Mucosa of rectum (tissue), 2 donors: Measurements from ENCODE around the gene TEX2.

Source experiments
- H3K27ac ChIP-seq, 2 donors: one replicate each; pipeline ENCODE4 v1.7.0; 2013; ENCODE audit warnings: inconsistent platforms in 2 of 2, low read depth in 2 of 2, low read length in 2 of 2
- H3K27me3 ChIP-seq, 2 donors: one replicate each; pipeline ENCODE4 v1.7.0; 2013; ENCODE audit warnings: low read length in 2 of 2; ENCODE audit not compliant: control insufficient read depth in 2 of 2, insufficient read depth in 2 of 2
- H3K36me3 ChIP-seq, 2 donors: one replicate each; pipeline ENCODE4 v1.7.0; 2013; ENCODE audit warnings: low read length in 2 of 2; ENCODE audit not compliant: control insufficient read depth in 2 of 2, insufficient read depth in 2 of 2
- H3K4me1 ChIP-seq, 2 donors: one replicate each; pipeline ENCODE4 v1.7.0; 2013; ENCODE audit warnings: low read length in 2 of 2, mild to moderate bottlenecking in 1 of 2; ENCODE audit not compliant: control insufficient read depth in 2 of 2, insufficient read depth in 2 of 2
- H3K4me3 ChIP-seq, 2 donors: one replicate each; pipeline ENCODE4 v1.7.0; 2013; ENCODE audit warnings: low read length in 2 of 2
- H3K9ac ChIP-seq, 2 donors: one replicate each; pipeline ENCODE4 v1.7.0; 2013; ENCODE audit warnings: low read length in 2 of 2, low read depth in 1 of 2, mild to moderate bottlenecking in 1 of 2
- H3K9me3 ChIP-seq, 2 donors: one replicate each; pipeline ENCODE4 v1.7.0; 2013; ENCODE audit warnings: low read length in 2 of 2; ENCODE audit not compliant: control insufficient read depth in 2 of 2
- donor health status: healthy.
- donor health status: Normal muscosa, but diverticular disease.

The TEX2 gene

DNA sequence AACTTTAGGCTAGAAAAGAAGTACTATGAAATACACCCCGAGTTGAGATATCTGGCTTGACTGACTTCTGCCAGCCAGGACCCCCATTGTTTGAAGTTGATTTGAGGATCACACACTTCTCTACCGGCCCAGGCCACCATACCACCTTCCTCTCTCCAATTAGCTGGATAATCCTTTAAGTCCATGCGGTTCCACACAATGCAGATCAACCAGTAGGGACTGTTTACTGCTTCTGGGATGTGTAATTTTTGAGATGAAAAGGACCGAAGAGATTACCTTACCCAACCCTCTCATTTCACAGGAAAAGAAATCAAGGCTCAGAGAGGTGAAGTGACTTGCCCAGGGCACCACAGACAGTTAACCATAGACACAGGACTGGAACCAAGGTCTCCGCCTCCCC is 153.7 kb downstream of the TEX2 start:
- Histone ChIP-seq H3K4me1 (peaks cover 12 to 15% of the 10 kb centered on the region in 2 donors), H3K9me3 (no peaks in the 10 kb centered on the region), H3K4me3 (no peak overlapping the region), H3K36me3 (no peaks in the 10 kb centered on the region), H3K9ac (no peak overlapping the region), H3K27me3 (no peaks in the 10 kb centered on the region), H3K27ac (no peak overlapping the region)

- Histone ChIP-seq H3K4me1 (peaks cover 12 to 19% of the 10 kb centered on the region in 2 donors), H3K27me3 (no peaks in the 10 kb centered on the region), H3K4me3 (no peak overlapping the region), H3K36me3 (no peaks in the 10 kb centered on the region), H3K9me3 (no peaks in the 10 kb centered on the region), H3K27ac (no peak overlapping the region), H3K9ac (no peak overlapping the region)
Observed at GRCh38 chr17:64107500-64108236, 155.4 kb downstream of the TEX2 start.

- Histone ChIP-seq H3K4me1 (peaks cover 12 to 19% of the 10 kb centered on the region in 2 donors), H3K27me3 (no peaks in the 10 kb centered on the region), H3K9me3 (no peaks in the 10 kb centered on the region), H3K9ac (no peak overlapping the region), H3K27ac (no peak overlapping the region), H3K4me3 (no peak overlapping the region), H3K36me3 (no peaks in the 10 kb centered on the region)
Observed at GRCh38 chr17:64106918-64107317, 156.1 kb downstream of the TEX2 start.

DNA sequence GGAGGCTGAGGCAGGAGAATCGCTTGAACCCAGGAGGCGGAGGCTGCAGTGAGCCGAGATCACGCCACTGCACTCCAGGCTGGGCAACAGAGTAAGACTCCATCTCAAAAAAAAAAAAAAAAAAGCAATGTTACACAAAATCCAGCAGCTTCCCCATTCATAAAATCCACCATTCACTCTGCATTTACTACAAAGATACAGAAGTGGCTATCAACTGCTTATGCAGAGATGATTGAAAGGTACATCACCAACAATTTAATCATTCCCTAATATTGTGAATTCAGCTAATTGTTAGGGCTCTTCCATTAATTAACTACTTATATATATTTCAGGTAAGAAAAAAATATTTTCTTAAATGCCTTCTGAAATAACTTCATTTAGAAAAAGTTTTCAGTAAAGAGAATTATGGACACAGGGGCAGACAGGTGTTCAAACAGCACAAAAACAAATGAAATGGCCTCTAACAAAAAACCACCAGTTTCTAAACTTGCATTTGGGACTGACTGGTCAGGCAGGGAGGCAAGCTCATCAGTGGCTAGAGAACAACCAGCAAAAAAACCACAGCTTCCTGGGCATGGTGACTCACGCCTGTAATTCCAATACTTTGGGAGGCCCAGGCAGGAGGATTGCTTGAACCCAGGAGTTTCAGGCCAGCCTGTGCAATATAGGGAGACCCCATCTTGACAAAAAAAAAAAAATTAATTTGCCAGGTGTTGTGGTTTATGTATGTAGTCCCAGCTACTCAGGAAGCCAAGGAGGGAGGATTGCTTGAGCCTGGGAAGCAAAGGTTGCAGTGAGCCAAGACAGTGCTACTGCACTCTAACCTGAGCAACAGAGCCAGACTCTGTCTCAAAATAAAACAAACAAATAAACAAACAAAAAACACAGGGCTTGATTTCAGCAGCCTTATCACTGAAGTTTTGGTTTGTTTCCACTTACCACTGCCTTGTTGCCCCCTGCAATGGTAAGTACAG is 159.4 kb downstream of the TEX2 start:
- H3K4me3 ChIP-seq: no peak overlapping the region
- peaks cover 12 to 19% of the 10 kb centered on the region in 2 donors for H3K4me1 ChIP-seq
- H3K9me3 ChIP-seq: no peaks in the 10 kb centered on the region
- H3K27ac ChIP-seq: no peak overlapping the region
- H3K9ac ChIP-seq: no peak overlapping the region
- no peaks in the 10 kb centered on the region for H3K36me3 ChIP-seq
- H3K27me3 ChIP-seq: no peaks in the 10 kb centered on the region

DNA sequence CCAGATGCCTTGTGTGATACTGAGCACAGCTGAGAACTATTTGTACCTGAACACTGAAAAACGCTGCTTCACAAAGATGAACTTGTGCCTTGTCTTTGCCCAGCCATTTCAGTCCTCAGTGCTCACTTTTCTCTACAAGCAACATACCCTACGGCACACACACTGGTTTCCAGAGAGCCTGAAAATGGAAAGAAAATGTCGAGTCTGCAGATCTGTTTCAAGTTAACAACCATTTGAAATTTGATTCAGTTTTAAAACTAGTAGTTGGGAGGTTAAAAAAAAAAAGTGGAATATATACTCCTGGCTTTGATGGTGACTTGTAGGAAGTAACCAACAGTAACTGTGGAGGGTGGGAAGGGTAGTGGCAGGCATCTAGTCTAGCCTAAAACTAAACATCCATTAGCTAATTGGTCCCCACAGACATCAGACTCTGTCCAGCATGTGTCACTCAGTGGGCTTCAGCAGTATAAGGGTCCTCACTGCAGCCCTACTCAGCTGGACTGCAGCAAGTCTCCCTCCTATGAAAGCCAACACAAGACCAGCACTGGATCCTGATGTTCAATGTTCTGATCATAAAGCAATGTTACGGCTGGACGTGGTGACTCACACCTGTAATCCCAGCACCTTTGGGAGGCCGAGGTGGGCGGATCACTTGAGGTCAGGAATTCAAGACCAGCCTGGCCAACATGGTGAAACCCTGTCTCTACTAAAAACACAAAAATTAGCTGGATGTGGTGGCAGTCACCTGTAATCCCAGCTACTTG is 160.3 kb downstream of the TEX2 start:
- Histone ChIP-seq H3K4me3 (no peak overlapping the region), H3K4me1 (peaks cover 10 to 19% of the 10 kb centered on the region in 2 donors), H3K27me3 (no peaks in the 10 kb centered on the region), H3K9ac (no peak overlapping the region), H3K36me3 (no peaks in the 10 kb centered on the region), H3K27ac (no peak overlapping the region), H3K9me3 (no peaks in the 10 kb centered on the region)

- no peak overlapping the region for H3K4me3 ChIP-seq
- peaks cover 0 to 9% of the 10 kb centered on the region in 2 donors for H3K36me3 ChIP-seq
- H3K9me3 ChIP-seq: no peaks in the 10 kb centered on the region
- peaks cover 6% of the 10 kb centered on the region in 2 donors for H3K4me1 ChIP-seq
- no peak overlapping the region for H3K27ac ChIP-seq
- no peak overlapping the region for H3K9ac ChIP-seq
- no peaks in the 10 kb centered on the region for H3K27me3 ChIP-seq
Observed at GRCh38 chr17:64099543-64099942, 163.5 kb downstream of the TEX2 start.
